Measurements from ENCODE around the gene KASH5. TPM values are rescaled to one million over a fixed set of nuclear protein-coding genes. Genes with fewer than 3 reads are reported as not detected.
A peak's percentile ranks its signal among the peaks of the same experiment; 100 is the strongest.

The KASH5 gene
- total RNA-seq, 1 experiment from 2014 or later, result 0.42 TPM

GRCh38 chr19:49437231-49437630, 49.2 kb downstream of the KASH5 start:
- no peak for DNase-seq (ENCODE audit: low spot score)
- no peak overlapping the region for H3K27ac Mint-ChIP-seq
- ChIA-PET CTCF (interaction anchor here (1.2 to 2.6 kb wide), 5 partner anchors 11 to 437 kb away, joined by 4 to 28 read pairs (median 7); partner anchors contain the start of genes GFY and PIH1D1), POLR2A (interaction anchor here (0.6 to 1.1 kb wide), 2 partner anchors 12 to 20 kb away, joined by 4 to 5 read pairs; partner anchors contain the start of gene GFY)
- no peak for TF ChIP-seq SP1 (CRISPR knock-in tag; conservative IDR thresholded peaks at IDR 0.05)
- no peak for TF ChIP-seq NFYB (CRISPR knock-in tag; conservative IDR thresholded peaks at IDR 0.05; ENCODE audit: low read depth)
- no peak for TF ChIP-seq FOXP1 (CRISPR knock-in tag; IDR thresholded peaks at IDR 0.05; ENCODE audit: borderline replicate concordance)
- no peak for TF ChIP-seq OVOL2 (CRISPR knock-in tag; IDR thresholded peaks at IDR 0.05; ENCODE audit: borderline replicate concordance)
- TF ChIP-seq MYBL2 (CRISPR knock-in tag; IDR thresholded peaks at IDR 0.05), result no peak
- no peak for TF ChIP-seq SMAD3 (CRISPR knock-in tag; IDR thresholded peaks at IDR 0.05; ENCODE audit: borderline replicate concordance)
- H3K9me3 Mint-ChIP-seq, result peaks cover 7% of the 10 kb centered on the region
- H3K4me3 Mint-ChIP-seq, result peak overlapping the region; percentile 66
- H3K4me1 Mint-ChIP-seq, result peaks cover 38% of the 10 kb centered on the region
- peaks cover under 1% of the 10 kb centered on the region; the same call in 1 of the 2 replicates for H3K36me3 Mint-ChIP-seq
- H3K27me3 Mint-ChIP-seq (ENCODE audit: low read depth), result peaks cover 98% of the 10 kb centered on the region
- no peak for ATAC-seq

GRCh38 chr19:49438261-49438660, 50.2 kb downstream of the KASH5 start:
- Mint-ChIP-seq H3K27me3 (ENCODE audit: low read depth) (peaks cover 91% of the 10 kb centered on the region), H3K36me3 (no peaks in the 10 kb centered on the region), H3K4me3 (no peak overlapping the region), H3K27ac (no peak overlapping the region), H3K9me3 (peaks cover 7% of the 10 kb centered on the region), H3K4me1 (peaks cover 37% of the 10 kb centered on the region)
- ChIA-PET CTCF (no interaction called here), POLR2A (no interaction called here)
- TF ChIP-seq GTF2I (CRISPR knock-in tag; conservative IDR thresholded peaks at IDR 0.05) (no peak), ZNF512 (CRISPR knock-in tag; IDR thresholded peaks at IDR 0.05; ENCODE audit: borderline replicate concordance) (no peak), MXD4 (CRISPR knock-in tag; IDR thresholded peaks at IDR 0.05; ENCODE audit: borderline replicate concordance) (no peak), STAT6 (CRISPR knock-in tag; conservative IDR thresholded peaks at IDR 0.05; ENCODE audit: low read depth) (no peak), ZNF317 (CRISPR knock-in tag; IDR thresholded peaks at IDR 0.05; ENCODE audit: borderline replicate concordance, low read depth) (no peak), KAT7 (CRISPR knock-in tag; IDR thresholded peaks at IDR 0.05; ENCODE audit: borderline replicate concordance) (no peak), ZMAT4 (CRISPR knock-in tag; IDR thresholded peaks at IDR 0.05) (no peak)
- DNase-seq (ENCODE audit: low spot score), result no peak
- ATAC-seq, result no peak

- no peaks in the 10 kb centered on the region for H3K36me3 Mint-ChIP-seq
- DNase-seq (ENCODE audit: low spot score) (no peak), ATAC-seq (no peak)
- CTCF ChIA-PET, result interaction anchor here (0.6 to 1.0 kb wide), 2 partner anchors 14 to 1673 kb away, joined by 3 to 4 read pairs; no protein-coding TSS in a partner anchor
- H3K27ac Mint-ChIP-seq, result no peak overlapping the region
- peaks cover 76% of the 10 kb centered on the region for H3K27me3 Mint-ChIP-seq (ENCODE audit: low read depth)
- no peak overlapping the region for H3K4me3 Mint-ChIP-seq
- POLR2A ChIA-PET, result no interaction called here
- peaks cover 36% of the 10 kb centered on the region for H3K4me1 Mint-ChIP-seq
- peaks cover 7% of the 10 kb centered on the region for H3K9me3 Mint-ChIP-seq
- TF ChIP-seq ZNF532 (CRISPR knock-in tag; IDR thresholded peaks at IDR 0.05; ENCODE audit: borderline replicate concordance), result no peak
- no peak for TF ChIP-seq ESRRA (CRISPR knock-in tag; IDR thresholded peaks at IDR 0.05; ENCODE audit: borderline replicate concordance)
- TF ChIP-seq USF1 (CRISPR knock-in tag; IDR thresholded peaks at IDR 0.05), result no peak
- no peak for TF ChIP-seq ETV6 (CRISPR knock-in tag; IDR thresholded peaks at IDR 0.05)
- no peak for TF ChIP-seq AFF4 (CRISPR knock-in tag; IDR thresholded peaks at IDR 0.05; ENCODE audit: borderline replicate concordance)
These were observed 51.8 kb downstream of the KASH5 start for GRCh38 chr19:49439836-49440235.
